Transverse colon (tissue), 4 donors: ENCODE measurements around the gene LPIN2.

ENCODE experiments used
- CTCF ChIP-seq, 5 experiments: fragments of 200-600 bp in 3 of 5; fragments of 450-650 bp in 2 of 5; sonication (generic) in 3 of 5; IDR thresholded peaks; 1 replicate in 2 of 5; 2 replicates in 3 of 5; pipeline ENCODE4 v1.5.1; 2016 to 2017; ENCODE audit warnings: antibody characterized with exemption in 5 of 5, inconsistent platforms in 3 of 5, mild to moderate bottlenecking in 2 of 5, moderate library complexity in 1 of 5
- EP300 ChIP-seq: sonication (generic); formaldehyde crosslinking; IDR thresholded peaks from one replicate; pipeline ENCODE4 v1.6.1; 2017; ENCODE audit warnings: antibody characterized with exemption, low read depth
- POLR2A ChIP-seq: fragments of 450-650 bp; IDR thresholded peaks from one replicate; pipeline ENCODE4 v1.6.1; 2016; ENCODE audit warnings: antibody characterized with exemption, mild to moderate bottlenecking, moderate library complexity
- POLR2AphosphoS5 ChIP-seq, 3 donors: sonication (generic); formaldehyde crosslinking; IDR thresholded peaks; one replicate each; pipeline ENCODE4 v1.6.1; 2016; ENCODE audit warnings: antibody characterized with exemption in 3 of 3

- TF ChIP-seq CTCF (IDR thresholded peaks at IDR 0.05) (no peak), POLR2A (no peak), POLR2AphosphoS5 (IDR thresholded peaks at IDR 0.05) (no peak), EP300 (no peak)
Observed at GRCh38 chr18:2969695-2970094, 43.2 kb downstream of the LPIN2 start.
